ENCODE measurements around the gene GDPD5.

GDPD5 gene

GRCh38 chr11:75558939-75559843, 33.5 kb upstream of the GDPD5 start:
- no peak for DNase-seq (ENCODE audit: low read depth in 2 of 2)

DNA sequence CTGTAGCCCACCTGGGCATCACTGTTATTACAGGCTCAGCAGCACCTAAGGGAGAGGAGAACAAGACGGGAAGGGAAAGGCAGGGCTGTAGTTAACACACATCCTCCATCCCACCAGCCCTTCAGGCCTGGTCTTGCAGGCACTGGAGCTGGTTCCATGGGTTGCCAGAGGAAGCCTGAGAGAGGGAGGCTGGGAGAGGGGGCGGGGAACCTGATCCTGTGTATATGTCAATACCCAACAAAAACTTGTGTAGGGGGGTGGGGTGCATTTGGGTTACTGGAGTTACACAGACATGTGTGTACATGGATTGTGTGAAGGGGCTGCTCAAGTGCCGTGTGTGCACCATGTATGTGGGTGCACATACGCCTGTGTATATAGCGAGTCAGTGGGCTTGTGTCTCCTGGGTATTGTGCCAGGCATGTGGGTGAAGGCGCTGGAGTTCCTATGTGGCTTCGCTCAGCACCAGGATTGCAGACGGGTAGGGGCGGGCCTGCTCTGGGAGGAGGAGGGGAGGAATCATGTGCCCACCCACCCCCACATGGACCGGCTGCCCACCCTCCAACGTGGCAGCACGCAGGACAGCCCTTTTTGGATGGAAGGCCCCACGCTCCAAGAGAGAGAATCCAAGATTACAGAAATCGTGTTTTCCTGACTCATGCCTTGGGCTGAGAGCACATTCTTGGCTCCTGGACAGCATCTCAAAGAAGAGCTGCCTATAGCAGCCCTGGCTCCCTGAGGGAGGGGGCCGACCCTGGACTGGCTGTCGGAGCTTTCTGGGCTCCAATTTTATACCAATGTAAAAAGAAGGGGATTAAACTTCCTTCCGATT, 32.1 kb upstream of the GDPD5 start:
- DNase-seq (ENCODE audit: low read depth in 2 of 2) = no peak

GRCh38 chr11:75556275-75556674, 30.5 kb upstream of the GDPD5 start:
- DNase-seq (ENCODE audit: low read depth in 2 of 2) = no peak

DNA sequence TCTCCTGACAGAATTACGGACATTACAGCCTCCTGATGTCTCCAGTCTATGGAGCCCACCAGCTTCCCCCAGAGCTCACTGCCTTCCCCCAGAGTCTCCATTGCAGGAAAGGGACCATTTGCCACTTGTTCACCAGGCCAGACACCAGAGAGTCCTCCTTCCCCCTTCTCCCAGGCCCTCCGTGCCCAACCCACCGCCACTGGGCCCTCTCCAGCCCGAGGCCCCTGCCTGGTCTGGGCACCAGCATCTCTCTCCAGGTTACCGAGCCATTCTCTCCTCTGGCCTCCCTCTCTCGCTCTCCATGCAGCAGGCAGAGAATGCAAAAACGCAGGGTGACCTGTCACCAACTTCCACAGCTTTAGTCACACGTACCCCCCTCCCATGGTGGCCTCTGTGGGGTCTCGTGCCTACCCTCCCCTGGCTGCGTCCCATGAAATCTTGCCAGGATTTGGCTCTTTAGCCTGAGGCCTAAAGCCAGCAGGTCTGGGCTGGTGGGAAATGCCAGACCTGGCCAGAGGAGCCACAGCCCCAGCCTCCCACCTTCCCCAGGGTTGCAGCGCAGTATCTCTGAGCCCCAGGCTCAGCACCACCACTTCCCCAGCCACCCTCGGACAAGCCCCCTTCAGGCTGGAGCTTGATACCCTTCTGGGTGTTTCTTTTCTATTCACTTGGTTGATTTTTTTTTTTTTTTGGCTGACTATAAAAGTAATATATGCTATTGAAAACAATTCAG, 29.5 kb upstream of the GDPD5 start:
- no peak for DNase-seq (ENCODE audit: low read depth in 2 of 2)

DNA sequence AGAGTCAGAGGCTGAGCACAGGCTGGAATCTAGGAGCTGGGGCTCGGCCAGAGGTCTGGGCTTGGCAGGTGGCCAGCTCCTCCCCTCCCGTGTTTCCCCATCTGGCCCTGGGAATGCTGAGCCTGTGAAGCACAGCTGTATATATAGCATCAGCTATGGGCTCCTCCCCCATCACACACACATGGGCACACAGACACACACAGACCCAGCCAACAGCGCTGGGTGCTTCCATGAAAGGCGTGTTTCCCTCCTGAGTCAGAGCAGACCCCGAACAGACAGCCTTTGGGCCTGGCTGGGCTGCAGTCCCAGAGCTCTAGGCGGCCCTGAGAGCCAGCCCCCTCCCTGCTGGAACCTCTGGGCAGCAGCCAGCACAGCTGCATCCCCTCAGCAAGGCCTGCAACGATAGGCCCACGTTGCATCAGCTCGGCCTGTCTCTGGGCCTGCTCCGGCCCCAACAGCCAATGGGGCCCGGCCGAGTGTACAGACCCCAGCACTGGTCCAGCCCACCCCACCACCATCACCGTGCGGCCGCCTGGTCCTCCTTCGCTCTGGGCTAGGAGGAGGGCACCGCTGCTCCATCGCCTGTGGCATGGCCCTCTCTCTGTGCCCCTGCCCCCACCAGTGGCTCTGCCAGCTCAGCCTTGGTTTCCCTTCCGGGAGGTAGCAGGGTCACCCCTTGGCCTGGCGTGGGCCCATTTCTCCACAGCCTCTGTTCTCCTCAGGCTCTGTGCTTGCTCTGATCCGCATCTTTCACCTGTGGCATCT, 28.7 kb upstream of the GDPD5 start:
- no peak for DNase-seq (ENCODE audit: low read depth in 2 of 2)

DNA sequence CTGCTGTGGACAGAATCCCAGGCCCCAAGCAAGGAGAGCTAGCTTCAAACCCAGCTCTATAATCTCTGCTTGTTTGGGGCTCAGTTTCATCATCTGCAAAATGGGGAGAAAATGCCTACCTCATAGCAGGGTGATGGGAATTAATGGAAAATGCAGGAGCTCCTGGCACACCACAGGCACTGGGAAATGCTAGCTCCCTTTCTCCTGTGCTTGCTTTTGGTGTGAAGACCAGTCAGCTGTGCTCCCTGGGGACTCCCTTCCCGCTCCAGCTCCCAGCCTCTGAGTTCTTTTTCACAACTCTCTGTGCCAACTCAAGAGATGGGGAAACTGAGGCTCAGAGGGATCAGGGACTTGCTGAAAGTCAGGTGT, 28.1 kb upstream of the GDPD5 start:
- no peak for DNase-seq (ENCODE audit: low read depth in 2 of 2)

GRCh38 chr11:75553182-75553581, 27.4 kb upstream of the GDPD5 start:
- no peak for DNase-seq (ENCODE audit: low read depth in 2 of 2)

- DNase-seq (ENCODE audit: low read depth in 2 of 2) = no peak
These were observed 23.7 kb upstream of the GDPD5 start for GRCh38 chr11:75549370-75549958.

GRCh38 chr11:75548595-75549272, 23.0 kb upstream of the GDPD5 start:
- DNase-seq (ENCODE audit: low read depth in 2 of 2) = no peak

- no peak for DNase-seq (ENCODE audit: low read depth in 2 of 2)
These were observed 21.9 kb upstream of the GDPD5 start for GRCh38 chr11:75547617-75548058.

GRCh38 chr11:75547177-75547576, 21.4 kb upstream of the GDPD5 start:
- DNase-seq (ENCODE audit: low read depth in 2 of 2) = no peak

GRCh38 chr11:75543806-75544205, 18.1 kb upstream of the GDPD5 start:
- no peak for DNase-seq (ENCODE audit: low read depth in 2 of 2)

- DNase-seq (ENCODE audit: low read depth in 2 of 2) = no peak
These were observed 16.3 kb upstream of the GDPD5 start for GRCh38 chr11:75542088-75542438.

- no peak for DNase-seq (ENCODE audit: low read depth in 2 of 2)
These were observed 15.7 kb upstream of the GDPD5 start for GRCh38 chr11:75541193-75542087.

GRCh38 chr11:75539459-75540334, 14.0 kb upstream of the GDPD5 start:
- no peak for DNase-seq (ENCODE audit: low read depth in 2 of 2)

DNA sequence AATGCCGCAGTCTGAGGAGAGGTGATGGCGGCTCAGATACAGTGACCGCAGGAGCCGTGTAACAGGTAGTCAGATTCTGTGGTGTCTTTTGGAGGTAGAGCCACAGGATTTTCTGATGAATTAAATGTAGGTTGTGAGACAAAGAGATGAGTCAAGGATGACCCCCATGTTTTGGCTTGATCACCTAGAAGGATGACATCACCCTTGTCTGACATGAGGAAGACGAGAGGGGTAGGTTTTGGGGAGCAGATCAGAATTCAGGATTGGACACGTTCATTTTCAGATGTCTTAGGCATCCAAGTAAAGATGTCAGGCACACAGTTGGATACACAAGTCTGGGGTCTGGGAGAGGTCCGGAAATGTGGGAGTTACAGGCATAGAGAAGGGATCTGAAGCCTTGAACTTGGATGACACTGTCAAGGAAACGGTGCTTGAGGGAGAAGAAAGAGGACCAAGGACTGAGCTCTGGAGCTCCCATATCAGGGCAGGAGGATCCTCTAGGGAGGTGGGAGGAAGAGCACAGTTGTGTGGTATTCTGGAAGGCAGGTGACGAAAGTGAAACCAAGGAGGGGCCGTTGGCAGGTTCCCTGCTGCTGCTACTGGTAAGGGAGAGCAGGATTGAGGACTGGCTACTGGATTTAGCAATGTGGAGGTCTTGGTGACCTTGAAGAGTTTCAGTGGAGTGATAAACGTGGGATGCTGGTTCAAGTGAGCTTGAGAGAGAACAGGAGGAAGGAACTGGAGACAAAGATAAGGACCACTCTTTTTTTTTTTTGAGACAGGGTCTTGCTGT, 12.6 kb upstream of the GDPD5 start:
- DNase-seq (ENCODE audit: low read depth in 2 of 2) = no peak

DNA sequence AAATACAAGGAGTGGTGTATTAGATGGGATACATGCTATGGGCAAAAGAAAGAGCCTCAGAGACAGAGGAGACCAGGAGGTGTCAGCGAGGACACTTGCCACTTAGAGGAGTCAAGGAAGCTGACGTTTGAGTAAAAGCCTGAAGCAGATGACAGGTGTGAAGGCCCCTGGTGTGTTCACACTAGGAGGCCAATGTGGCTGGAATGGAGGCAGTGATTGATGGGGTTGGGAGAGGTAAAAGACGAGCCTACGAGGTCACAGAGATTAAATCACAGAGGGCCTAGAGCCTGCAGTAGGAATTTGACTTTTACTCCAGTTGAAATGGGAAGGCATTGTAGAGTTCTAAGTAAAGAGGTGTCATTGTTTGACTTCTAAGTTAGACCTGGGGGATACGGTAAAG, 12.0 kb upstream of the GDPD5 start:
- DNase-seq (ENCODE audit: low read depth in 2 of 2) = no peak
